Neural cell (in vitro differentiated cells): ENCODE data around the gene MYO18A. TPM values are rescaled to one million over a fixed set of nuclear protein-coding genes. Genes with fewer than 3 reads are reported as not detected.

Experiments used
- H2AFZ ChIP-seq: fragments of 200-600, 300-800 bp; sonication (generic), shearing (Covaris generic); 2 replicates; pipeline ENCODE4 v1.6.0; 2014; ENCODE audit warnings: low read depth, mild to moderate bottlenecking, antibody characterized with exemption, low read length, moderate library complexity
- H3F3A ChIP-seq: fragments of 200-600 bp; shearing (Covaris generic); 2 replicates; pipeline ENCODE4 v1.6.1; 2016; ENCODE audit warnings: mild to moderate bottlenecking, moderate library complexity, mixed read lengths, antibody characterized with exemption, low read length; ENCODE audit not compliant: insufficient read depth, poor library complexity, severe bottlenecking
- H3K27ac ChIP-seq: fragments of 200-600, 300-800 bp; sonication (generic), shearing (Covaris generic); 2 replicates; pipeline ENCODE4 v1.5.1; 2014; ENCODE audit warnings: mild to moderate bottlenecking, low read length, moderate library complexity
- H3K27me3 ChIP-seq: fragments of 300-800, 200-600 bp; sonication (generic), shearing (Covaris generic); 2 replicates; pipeline ENCODE4 v1.6.0; 2014; ENCODE audit warnings: mild to moderate bottlenecking, low read depth, low read length, moderate library complexity; ENCODE audit not compliant: insufficient read depth
- H3K36me3 ChIP-seq: fragments of 300-800, 200-600 bp; sonication (generic), shearing (Covaris generic); 2 replicates; pipeline ENCODE4 v1.5.1; 2014; ENCODE audit warnings: mild to moderate bottlenecking, antibody characterized with exemption, low read length, moderate library complexity; ENCODE audit not compliant: insufficient read depth
- H3K4me2 ChIP-seq: fragments of 300-800, 200-600 bp; sonication (generic), shearing (Covaris generic); 2 replicates; pipeline ENCODE4 v1.6.0; 2014; ENCODE audit warnings: mild to moderate bottlenecking, low read length
- H3K4me3 ChIP-seq: fragments of 300-800, 200-600 bp; sonication (generic), shearing (Covaris generic); 2 replicates; pipeline ENCODE4 v1.5.1; 2014; ENCODE audit warnings: mild to moderate bottlenecking, low read length, moderate library complexity
- H3K79me2 ChIP-seq: fragments of 200-600 bp; shearing (Covaris generic); replicated peaks from 2 replicates; pipeline ENCODE4 v1.6.0; 2014; ENCODE audit warnings: mild to moderate bottlenecking, low read length, moderate library complexity; ENCODE audit not compliant: insufficient read depth
- H3K9ac ChIP-seq: fragments of 300-800, 200-600 bp; sonication (generic), shearing (Covaris generic); 2 replicates; pipeline ENCODE4 v1.6.1; 2016; ENCODE audit warnings: mild to moderate bottlenecking, low read length, mixed read lengths
- H3K9me2 ChIP-seq: fragments of 200-600 bp; shearing (Covaris generic); 2 replicates; pipeline ENCODE4 v1.6.1; 2016; ENCODE audit warnings: mild to moderate bottlenecking, low read length, mixed read lengths; ENCODE audit not compliant: insufficient read depth
- H3K9me3 ChIP-seq: fragments of 200-600, 300-800 bp; sonication (generic), shearing (Covaris generic); 2 replicates; pipeline ENCODE4 v1.6.1; 2016; ENCODE audit warnings: mild to moderate bottlenecking, mixed run types, low read length, moderate library complexity, mixed read lengths
- H4K20me1 ChIP-seq: fragments of 200-600 bp; shearing (Covaris generic); 2 replicates; pipeline ENCODE4 v1.6.1; 2016; ENCODE audit warnings: mild to moderate bottlenecking, mixed run types; ENCODE audit not compliant: insufficient read depth
- CTCF ChIP-seq: fragments of 450-650 bp; IDR thresholded peaks from 2 replicates; pipeline ENCODE4 v1.5.1; 2014; ENCODE audit warnings: antibody characterized with exemption, mild to moderate bottlenecking, moderate library complexity; ENCODE audit not compliant: poor library complexity, severe bottlenecking
- EP300 ChIP-seq: fragments of 450-650 bp; conservative IDR thresholded peaks from 2 replicates; pipeline ENCODE4 v1.6.1; 2014; ENCODE audit warnings: antibody characterized with exemption, mild to moderate bottlenecking, moderate library complexity; ENCODE audit not compliant: poor library complexity, severe bottlenecking
- EZH2 ChIP-seq: fragments of 200-600, 300-800 bp; shearing (Covaris generic), sonication (generic); IDR thresholded peaks from 2 replicates; pipeline ENCODE4 v1.6.1; 2014; ENCODE audit warnings: antibody characterized with exemption, low read length, borderline replicate concordance, mild to moderate bottlenecking; ENCODE audit not compliant: insufficient read depth, poor library complexity, severe bottlenecking
- MXI1 ChIP-seq: fragments of 450-650 bp; conservative IDR thresholded peaks from 2 replicates; pipeline ENCODE4 v1.6.1; 2014; ENCODE audit warnings: antibody characterized with exemption, mild to moderate bottlenecking; ENCODE audit not compliant: poor library complexity, severe bottlenecking
- POLR2AphosphoS5 ChIP-seq: IDR thresholded peaks from 2 replicates; pipeline ENCODE4 v1.6.1; 2012
- RAD21 ChIP-seq: fragments of 450-650 bp; conservative IDR thresholded peaks from 2 replicates; pipeline ENCODE4 v1.6.1; 2014; ENCODE audit warnings: antibody characterized with exemption, mild to moderate bottlenecking, moderate library complexity
- REST ChIP-seq: IDR thresholded peaks from 2 replicates; pipeline ENCODE4 v1.6.1; 2012; ENCODE audit warnings: borderline replicate concordance
- SMC3 ChIP-seq: fragments of 450-650 bp; conservative IDR thresholded peaks from 2 replicates; pipeline ENCODE4 v1.6.1; 2014; ENCODE audit warnings: antibody characterized with exemption, mild to moderate bottlenecking, moderate library complexity; ENCODE audit not compliant: poor library complexity
- TAF1 ChIP-seq: IDR thresholded peaks from 2 replicates; pipeline ENCODE4 v1.6.1; 2012; ENCODE audit warnings: low read depth
- polyA plus RNA-seq: library from polyadenylated mRNA; depleted of rRNA; stranded (reverse); fragments of >200 nt; gene quantifications from 2 replicates; pipeline ENCODE4 v1.2.3, GENCODE V29; 2014

The MYO18A gene
- polyA plus RNA-seq, 1 donor from 2014 or later = 21.6 TPM

- Histone ChIP-seq H4K20me1 (no peaks in the 10 kb centered on the region), H3K27me3 (no peaks in the 10 kb centered on the region), H3K9me2 (no peaks in the 10 kb centered on the region), H3F3A (no peaks in the 10 kb centered on the region), H3K79me2 (no peaks in the 10 kb centered on the region), H3K9me3 (no peaks in the 10 kb centered on the region), H3K9ac (peak overlapping the region; percentile 26), H3K27ac (peak overlapping the region; percentile 42), H2AFZ (no peak overlapping the region), H3K36me3 (no peaks in the 10 kb centered on the region), H3K4me2 (no peak overlapping the region), H3K4me3 (no peak overlapping the region)
- TF ChIP-seq EP300 = no peak
- TF ChIP-seq MXI1 = no peak
- no peak for TF ChIP-seq REST
- TF ChIP-seq SMC3 = no peak
- peak; percentile 16 for TF ChIP-seq POLR2AphosphoS5
- no peak for TF ChIP-seq EZH2
These were observed 125.4 kb downstream of the MYO18A start for GRCh38 chr17:29054835-29055234.

GRCh38 chr17:29051731-29052130 lies 128.5 kb downstream of the MYO18A start:
- H3K9me2 ChIP-seq = no peaks in the 10 kb centered on the region
- no peak overlapping the region for H3K27ac ChIP-seq
- no peak overlapping the region for H3K9ac ChIP-seq
- TF ChIP-seq POLR2AphosphoS5 = no peak
- no peak for TF ChIP-seq EP300
- no peak for TF ChIP-seq CTCF
- no peak for TF ChIP-seq REST
- TF ChIP-seq TAF1 = no peak
- no peak for TF ChIP-seq RAD21
- TF ChIP-seq SMC3 = no peak
- no peak for TF ChIP-seq EZH2
- TF ChIP-seq MXI1 = no peak
- no peak overlapping the region for H2AFZ ChIP-seq
- no peaks in the 10 kb centered on the region for H3K9me3 ChIP-seq
- no peaks in the 10 kb centered on the region for H3F3A ChIP-seq
- H3K36me3 ChIP-seq = no peaks in the 10 kb centered on the region
- H4K20me1 ChIP-seq = no peaks in the 10 kb centered on the region
- no peak overlapping the region for H3K4me2 ChIP-seq
- no peak overlapping the region for H3K4me3 ChIP-seq
- H3K27me3 ChIP-seq = no peaks in the 10 kb centered on the region
- no peaks in the 10 kb centered on the region for H3K79me2 ChIP-seq
